Esophagus muscularis mucosa (tissue), 2 donors: ENCODE data around the gene GRPR.

Experiments used
- POLR2A ChIP-seq: fragments of 450-650 bp; IDR thresholded peaks from one replicate; pipeline ENCODE4 v1.6.1; 2017; ENCODE audit warnings: antibody characterized with exemption, moderate library complexity, mild to moderate bottlenecking, low read depth
- POLR2AphosphoS5 ChIP-seq, 2 donors: sonication (generic); formaldehyde crosslinking; IDR thresholded peaks; one replicate each; pipeline ENCODE4 v1.6.1; 2017; ENCODE audit warnings: antibody characterized with exemption in 2 of 2

- no peak for TF ChIP-seq POLR2A
- no peak for TF ChIP-seq POLR2AphosphoS5 (IDR thresholded peaks at IDR 0.05)
Measured at GRCh38 chrX:16124201-16124600, 836 bp downstream of the GRPR start.
